ENCODE measurements around the gene SYN1. TPM values are rescaled to one million over a fixed set of nuclear protein-coding genes. Genes with fewer than 3 reads are reported as not detected.

SYN1 gene
- total RNA-seq, 4 donors from 2014 or later, result 0.16 to 0.41 (median 0.39) TPM

GRCh38 chrX:47577424-47577823 is 42.2 kb downstream of the SYN1 start:
- intact Hi-C loops (cut with DNase I; ENCODE audit: low total_unique reads) (loop anchor here (10.0 kb wide), 1 partner anchor 57 kb away; no protein-coding TSS in a partner anchor), in situ Hi-C loops (cut with MboI; ENCODE audit: low pct_ligation_motif_present in 1 of 4, low pct_unique_long_range_greater_than_20kb in 1 of 4, low sequenced_read_pairs in 3 of 4) (no loop called here)
- H3K4me1 ChIP-seq, result peaks cover 0 to 18% (median 8%) of the 10 kb centered on the region in 4 donors
- H3K27ac ChIP-seq, result no peak overlapping the region
- 73% methylated on average over 9 of the region's 9 CpGs; no CpG with 5 or more reads in 1 of the 2 donors for WGBS, 2 donors (ENCODE audit: low coverage in 1 of 2)
- H3K36me3 ChIP-seq, result no peaks in the 10 kb centered on the region
- H3K9me3 ChIP-seq, result no peaks in the 10 kb centered on the region
- TF ChIP-seq EP300 (IDR thresholded peaks at IDR 0.05; ENCODE audit: low read depth) (no peak), CTCF (IDR thresholded peaks at IDR 0.05) (no peak), POLR2AphosphoS5 (IDR thresholded peaks at IDR 0.05) (no peak), POLR2A (IDR thresholded peaks at IDR 0.05) (no peak)
- no peak for DNase-seq
- no peak overlapping the region for H3K4me3 ChIP-seq
- no peaks in the 10 kb centered on the region for H3K27me3 ChIP-seq

GRCh38 chrX:47576021-47576898 is 43.4 kb downstream of the SYN1 start:
- 93% methylated on average over 20 of the region's 20 CpGs; no CpG with 5 or more reads in 1 of the 2 donors for WGBS, 2 donors (ENCODE audit: low coverage in 1 of 2)
- Histone ChIP-seq H3K4me3 (no peak overlapping the region), H3K4me1 (peaks cover 0 to 14% (median 8%) of the 10 kb centered on the region in 4 donors), H3K9me3 (no peaks in the 10 kb centered on the region), H3K27me3 (no peaks in the 10 kb centered on the region), H3K27ac (no peak overlapping the region), H3K36me3 (no peaks in the 10 kb centered on the region)
- TF ChIP-seq EP300 (IDR thresholded peaks at IDR 0.05; ENCODE audit: low read depth) (no peak), POLR2A (IDR thresholded peaks at IDR 0.05) (no peak), CTCF (IDR thresholded peaks at IDR 0.05) (no peak), POLR2AphosphoS5 (IDR thresholded peaks at IDR 0.05) (no peak)
- in situ Hi-C loops (cut with MboI; ENCODE audit: low pct_ligation_motif_present in 1 of 4, low pct_unique_long_range_greater_than_20kb in 1 of 4, low sequenced_read_pairs in 3 of 4) (no loop called here), intact Hi-C loops (cut with DNase I; ENCODE audit: low total_unique reads) (loop anchor here (10.0 kb wide), 1 partner anchor 59 kb away; no protein-coding TSS in a partner anchor)
- DNase-seq, result no peak

GRCh38 chrX:47574547-47575301 is 44.9 kb downstream of the SYN1 start:
- intact Hi-C loops (cut with DNase I; ENCODE audit: low total_unique reads), result loop anchor here (10.0 kb wide), 1 partner anchor 60 kb away; no protein-coding TSS in a partner anchor
- H3K36me3 ChIP-seq, result no peaks in the 10 kb centered on the region
- H3K9me3 ChIP-seq, result no peaks in the 10 kb centered on the region
- no peak for TF ChIP-seq POLR2AphosphoS5 (IDR thresholded peaks at IDR 0.05)
- TF ChIP-seq POLR2A (IDR thresholded peaks at IDR 0.05), result no peak
- no peak for TF ChIP-seq CTCF (IDR thresholded peaks at IDR 0.05)
- TF ChIP-seq EP300 (IDR thresholded peaks at IDR 0.05; ENCODE audit: low read depth), result no peak
- H3K4me1 ChIP-seq, result peaks cover 0 to 14% (median 8%) of the 10 kb centered on the region in 4 donors
- peak overlapping the region in 3 of 4 donors; percentile 10 to 40 (median 30) for H3K4me3 ChIP-seq
- H3K27me3 ChIP-seq, result no peaks in the 10 kb centered on the region
- WGBS, 2 donors (ENCODE audit: low coverage in 1 of 2), result 65% methylated on average over 25 of the region's 27 CpGs; no CpG with 5 or more reads in 1 of the 2 donors
- DNase-seq, result no peak
- peak overlapping the region; percentile 67 to 77 (median 70) for H3K27ac ChIP-seq
- in situ Hi-C loops (cut with MboI; ENCODE audit: low pct_ligation_motif_present in 1 of 4, low pct_unique_long_range_greater_than_20kb in 1 of 4, low sequenced_read_pairs in 3 of 4), result no loop called here
